Upper lobe of left lung (tissue), 4 donors: ENCODE measurements around the gene PML.

ENCODE experiments used
- POLR2AphosphoS5 ChIP-seq, 2 donors: sonication (generic); formaldehyde crosslinking; IDR thresholded peaks; one replicate each; pipeline ENCODE4 v1.5.1; 2017; ENCODE audit warnings: antibody characterized with exemption in 2 of 2
- TF ChIP-seq, protein P1 (sequence below), 6 experiments: fragments of 450-650 bp in 4 of 6; fragments of 200-600 bp in 2 of 6; sonication (generic) in 2 of 6; IDR thresholded peaks; one replicate each; pipeline ENCODE4 v1.5.1; 2016 to 2019; ENCODE audit warnings: antibody characterized with exemption in 6 of 6

GRCh38 chr15:74039656-74040010 is 45.1 kb downstream of the PML start:
- TF ChIP-seq, protein P1, sequence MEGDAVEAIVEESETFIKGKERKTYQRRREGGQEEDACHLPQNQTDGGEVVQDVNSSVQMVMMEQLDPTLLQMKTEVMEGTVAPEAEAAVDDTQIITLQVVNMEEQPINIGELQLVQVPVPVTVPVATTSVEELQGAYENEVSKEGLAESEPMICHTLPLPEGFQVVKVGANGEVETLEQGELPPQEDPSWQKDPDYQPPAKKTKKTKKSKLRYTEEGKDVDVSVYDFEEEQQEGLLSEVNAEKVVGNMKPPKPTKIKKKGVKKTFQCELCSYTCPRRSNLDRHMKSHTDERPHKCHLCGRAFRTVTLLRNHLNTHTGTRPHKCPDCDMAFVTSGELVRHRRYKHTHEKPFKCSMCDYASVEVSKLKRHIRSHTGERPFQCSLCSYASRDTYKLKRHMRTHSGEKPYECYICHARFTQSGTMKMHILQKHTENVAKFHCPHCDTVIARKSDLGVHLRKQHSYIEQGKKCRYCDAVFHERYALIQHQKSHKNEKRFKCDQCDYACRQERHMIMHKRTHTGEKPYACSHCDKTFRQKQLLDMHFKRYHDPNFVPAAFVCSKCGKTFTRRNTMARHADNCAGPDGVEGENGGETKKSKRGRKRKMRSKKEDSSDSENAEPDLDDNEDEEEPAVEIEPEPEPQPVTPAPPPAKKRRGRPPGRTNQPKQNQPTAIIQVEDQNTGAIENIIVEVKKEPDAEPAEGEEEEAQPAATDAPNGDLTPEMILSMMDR (IDR thresholded peaks at IDR 0.05): no peak
- TF ChIP-seq POLR2AphosphoS5 (IDR thresholded peaks at IDR 0.05): no peak
